ENCODE measurements around the gene DUSP22. TPM values are rescaled to one million over a fixed set of nuclear protein-coding genes. Genes with fewer than 3 reads are reported as not detected.

Gene DUSP22
- total RNA-seq, 1 donor from 2014 or later, result 31.8 TPM

- DNase-seq, result no peak
Observed at GRCh38 chr6:397056-397455, 104.8 kb downstream of the DUSP22 start.

GRCh38 chr6:397604-398003 is 105.3 kb downstream of the DUSP22 start:
- no peak for DNase-seq

- DNase-seq, result no peak
Observed at GRCh38 chr6:398065-398464, 105.8 kb downstream of the DUSP22 start.

GRCh38 chr6:398558-399078 is 106.3 kb downstream of the DUSP22 start:
- no peak for DNase-seq

- DNase-seq, result no peak
Observed at GRCh38 chr6:399785-400534, 107.7 kb downstream of the DUSP22 start.

GRCh38 chr6:400815-401214 is 108.5 kb downstream of the DUSP22 start:
- DNase-seq, result no peak

Other genes starting within 250 kb of the DUSP22 start
- gene IRF4, start 99.3 kb downstream of the DUSP22 start, total RNA-seq, result 1.8 TPM

Measured in tongue (tissue), 2 donors.